Measurements from ENCODE around the gene DPP6.

DNA sequence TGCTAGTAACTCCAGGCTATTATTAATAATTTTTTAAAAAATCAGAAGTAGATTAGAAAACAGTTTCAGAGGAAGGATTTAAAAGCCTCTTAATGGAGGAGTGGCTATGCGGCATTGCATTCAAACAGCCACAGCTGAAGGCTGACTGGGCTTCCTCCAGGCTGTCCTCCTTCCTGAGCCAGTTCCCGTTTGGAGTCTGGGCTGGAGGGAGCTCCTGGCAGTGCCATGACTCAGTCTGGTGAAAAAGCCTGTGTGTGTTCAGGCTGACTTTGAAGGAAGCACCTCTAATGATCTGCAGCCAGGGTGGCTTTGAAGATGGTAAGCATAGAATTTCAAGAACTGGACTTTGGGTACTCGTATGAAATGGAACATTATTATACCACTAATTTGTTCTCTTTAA lies 134.6 kb downstream of the DPP6 start:
- TF ChIP-seq, protein P1, sequence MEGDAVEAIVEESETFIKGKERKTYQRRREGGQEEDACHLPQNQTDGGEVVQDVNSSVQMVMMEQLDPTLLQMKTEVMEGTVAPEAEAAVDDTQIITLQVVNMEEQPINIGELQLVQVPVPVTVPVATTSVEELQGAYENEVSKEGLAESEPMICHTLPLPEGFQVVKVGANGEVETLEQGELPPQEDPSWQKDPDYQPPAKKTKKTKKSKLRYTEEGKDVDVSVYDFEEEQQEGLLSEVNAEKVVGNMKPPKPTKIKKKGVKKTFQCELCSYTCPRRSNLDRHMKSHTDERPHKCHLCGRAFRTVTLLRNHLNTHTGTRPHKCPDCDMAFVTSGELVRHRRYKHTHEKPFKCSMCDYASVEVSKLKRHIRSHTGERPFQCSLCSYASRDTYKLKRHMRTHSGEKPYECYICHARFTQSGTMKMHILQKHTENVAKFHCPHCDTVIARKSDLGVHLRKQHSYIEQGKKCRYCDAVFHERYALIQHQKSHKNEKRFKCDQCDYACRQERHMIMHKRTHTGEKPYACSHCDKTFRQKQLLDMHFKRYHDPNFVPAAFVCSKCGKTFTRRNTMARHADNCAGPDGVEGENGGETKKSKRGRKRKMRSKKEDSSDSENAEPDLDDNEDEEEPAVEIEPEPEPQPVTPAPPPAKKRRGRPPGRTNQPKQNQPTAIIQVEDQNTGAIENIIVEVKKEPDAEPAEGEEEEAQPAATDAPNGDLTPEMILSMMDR (conservative IDR thresholded peaks at IDR 0.05; ENCODE audit: low read depth, low read length), result no peak
- no peak for TF ChIP-seq EZH2 (IDR thresholded peaks at IDR 0.05; ENCODE audit: borderline replicate concordance, low read depth, low read length, poor library complexity, severe bottlenecking)

Measured in A673 (cell line).